CD4-positive, alpha-beta T cell treated with Interferon alpha-2 for 1 hour (primary cell): ENCODE results near the gene TACC2.
"Not testable (repeated sequence)": the region's sequence is repeated elsewhere in the genome, so short reads cannot be mapped to it uniquely, and the experiment has no call there.

ENCODE experiments used
- DNase-seq, 2 donors: peaks; one replicate each; pipeline ENCODE4 v3.0.0-alpha.2; 2020 to 2022

TACC2 gene, protein sequence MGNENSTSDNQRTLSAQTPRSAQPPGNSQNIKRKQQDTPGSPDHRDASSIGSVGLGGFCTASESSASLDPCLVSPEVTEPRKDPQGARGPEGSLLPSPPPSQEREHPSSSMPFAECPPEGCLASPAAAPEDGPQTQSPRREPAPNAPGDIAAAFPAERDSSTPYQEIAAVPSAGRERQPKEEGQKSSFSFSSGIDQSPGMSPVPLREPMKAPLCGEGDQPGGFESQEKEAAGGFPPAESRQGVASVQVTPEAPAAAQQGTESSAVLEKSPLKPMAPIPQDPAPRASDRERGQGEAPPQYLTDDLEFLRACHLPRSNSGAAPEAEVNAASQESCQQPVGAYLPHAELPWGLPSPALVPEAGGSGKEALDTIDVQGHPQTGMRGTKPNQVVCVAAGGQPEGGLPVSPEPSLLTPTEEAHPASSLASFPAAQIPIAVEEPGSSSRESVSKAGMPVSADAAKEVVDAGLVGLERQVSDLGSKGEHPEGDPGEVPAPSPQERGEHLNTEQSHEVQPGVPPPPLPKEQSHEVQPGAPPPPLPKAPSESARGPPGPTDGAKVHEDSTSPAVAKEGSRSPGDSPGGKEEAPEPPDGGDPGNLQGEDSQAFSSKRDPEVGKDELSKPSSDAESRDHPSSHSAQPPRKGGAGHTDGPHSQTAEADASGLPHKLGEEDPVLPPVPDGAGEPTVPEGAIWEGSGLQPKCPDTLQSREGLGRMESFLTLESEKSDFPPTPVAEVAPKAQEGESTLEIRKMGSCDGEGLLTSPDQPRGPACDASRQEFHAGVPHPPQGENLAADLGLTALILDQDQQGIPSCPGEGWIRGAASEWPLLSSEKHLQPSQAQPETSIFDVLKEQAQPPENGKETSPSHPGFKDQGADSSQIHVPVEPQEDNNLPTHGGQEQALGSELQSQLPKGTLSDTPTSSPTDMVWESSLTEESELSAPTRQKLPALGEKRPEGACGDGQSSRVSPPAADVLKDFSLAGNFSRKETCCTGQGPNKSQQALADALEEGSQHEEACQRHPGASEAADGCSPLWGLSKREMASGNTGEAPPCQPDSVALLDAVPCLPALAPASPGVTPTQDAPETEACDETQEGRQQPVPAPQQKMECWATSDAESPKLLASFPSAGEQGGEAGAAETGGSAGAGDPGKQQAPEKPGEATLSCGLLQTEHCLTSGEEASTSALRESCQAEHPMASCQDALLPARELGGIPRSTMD (N-terminal part only)

DNA sequence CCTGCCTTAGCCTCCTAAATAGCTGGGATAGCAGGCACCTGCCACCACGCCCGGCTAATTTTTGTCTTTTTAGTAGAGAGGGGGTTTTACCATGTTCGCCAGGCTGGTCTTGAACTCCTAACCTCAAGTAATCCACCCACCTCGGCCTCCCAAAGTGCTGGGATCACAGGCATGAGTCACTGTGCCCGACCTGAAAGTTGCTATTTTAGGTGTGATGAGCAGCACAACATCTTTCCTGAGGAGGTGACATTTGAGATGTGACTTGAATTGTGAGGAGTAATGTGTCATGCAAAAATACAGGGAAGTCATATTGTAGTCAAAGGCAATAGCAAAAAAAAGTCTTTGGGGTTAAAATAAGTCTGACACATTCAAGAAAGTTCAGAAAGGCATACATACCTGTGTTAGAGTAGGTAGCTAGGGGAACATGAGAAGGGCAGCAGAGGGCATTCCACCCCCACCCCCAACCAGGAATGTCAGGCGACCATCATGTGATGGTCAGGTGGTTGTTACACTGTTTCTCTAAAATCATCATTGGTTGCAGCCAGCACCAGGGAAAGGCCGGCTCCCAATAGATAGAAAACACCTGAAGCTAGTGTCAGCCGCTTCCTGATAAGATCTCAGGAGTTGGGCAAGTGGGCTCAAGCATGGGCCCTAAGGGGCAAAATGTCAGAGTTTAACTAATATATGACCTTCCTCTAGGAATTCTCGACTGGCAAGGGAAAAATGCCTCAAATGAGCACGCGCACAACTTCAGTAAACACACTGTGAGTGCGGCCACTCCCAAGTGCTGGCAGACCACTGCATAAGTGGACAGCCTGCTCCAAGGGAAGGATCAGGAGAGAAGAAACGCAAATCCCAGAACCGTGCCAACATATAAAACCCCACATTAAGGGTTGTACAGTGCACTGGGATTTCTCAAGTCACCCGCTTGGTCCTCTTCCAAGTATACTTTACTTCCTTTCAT, at the start of gene TACC2:
TSS of gene TACC2 (plus strand) at position 803 of the 964 bp plus-strand sequence. CDS start 32,819 bp downstream, outside the sequence.
- DNase-seq, result no peak

DNA sequence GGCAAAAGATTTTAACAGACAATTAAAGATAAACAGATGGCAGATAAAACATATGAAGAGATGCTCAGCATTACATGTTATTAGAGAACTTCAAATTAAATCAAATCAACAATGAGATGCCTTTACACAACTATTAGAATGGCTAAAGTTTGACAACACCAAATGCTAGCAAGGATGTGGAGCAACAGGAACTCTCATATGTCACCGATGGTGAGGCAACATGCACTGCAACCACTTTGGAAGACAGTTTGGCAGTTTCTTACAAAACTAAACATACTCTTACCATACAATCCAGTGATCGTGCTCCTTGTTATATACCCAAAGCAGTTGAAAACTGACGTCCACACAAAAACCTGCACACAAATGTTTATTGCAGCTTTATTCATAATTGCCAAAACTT, 47.4 kb upstream of the TACC2 start:
- DNase-seq, result no peak

DNA sequence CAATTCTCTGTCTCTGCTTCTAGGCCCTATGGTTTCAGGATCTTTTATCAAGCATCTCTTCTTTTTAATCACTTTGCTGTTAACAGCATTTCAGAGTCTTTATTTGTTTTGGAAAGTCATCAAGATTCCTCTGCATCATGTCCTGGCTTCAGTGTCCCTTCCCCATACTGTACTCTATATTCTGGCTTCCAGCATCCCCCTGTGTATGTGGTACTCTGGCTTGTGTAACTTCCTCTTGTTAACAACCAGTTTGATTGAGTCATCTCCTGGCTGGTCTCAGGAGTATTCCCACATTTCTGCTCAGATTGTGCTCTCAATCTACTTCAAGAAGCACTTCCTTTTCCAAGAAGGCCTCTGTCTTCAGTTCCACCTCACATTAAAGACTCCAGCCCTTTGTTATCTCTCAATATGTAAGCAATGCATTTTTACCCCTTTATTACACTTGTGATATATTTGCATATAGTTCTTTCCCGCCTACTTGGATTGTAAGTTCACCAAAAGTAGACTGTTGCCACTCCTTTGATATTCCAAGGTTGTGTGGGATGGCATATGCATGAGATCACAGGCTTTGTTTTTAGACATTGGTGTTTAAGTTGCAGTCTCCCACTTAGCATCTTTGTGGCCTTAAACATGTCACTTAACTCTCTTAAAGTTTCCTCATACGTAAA, 46.1 kb upstream of the TACC2 start:
- DNase-seq, result no peak

DNA sequence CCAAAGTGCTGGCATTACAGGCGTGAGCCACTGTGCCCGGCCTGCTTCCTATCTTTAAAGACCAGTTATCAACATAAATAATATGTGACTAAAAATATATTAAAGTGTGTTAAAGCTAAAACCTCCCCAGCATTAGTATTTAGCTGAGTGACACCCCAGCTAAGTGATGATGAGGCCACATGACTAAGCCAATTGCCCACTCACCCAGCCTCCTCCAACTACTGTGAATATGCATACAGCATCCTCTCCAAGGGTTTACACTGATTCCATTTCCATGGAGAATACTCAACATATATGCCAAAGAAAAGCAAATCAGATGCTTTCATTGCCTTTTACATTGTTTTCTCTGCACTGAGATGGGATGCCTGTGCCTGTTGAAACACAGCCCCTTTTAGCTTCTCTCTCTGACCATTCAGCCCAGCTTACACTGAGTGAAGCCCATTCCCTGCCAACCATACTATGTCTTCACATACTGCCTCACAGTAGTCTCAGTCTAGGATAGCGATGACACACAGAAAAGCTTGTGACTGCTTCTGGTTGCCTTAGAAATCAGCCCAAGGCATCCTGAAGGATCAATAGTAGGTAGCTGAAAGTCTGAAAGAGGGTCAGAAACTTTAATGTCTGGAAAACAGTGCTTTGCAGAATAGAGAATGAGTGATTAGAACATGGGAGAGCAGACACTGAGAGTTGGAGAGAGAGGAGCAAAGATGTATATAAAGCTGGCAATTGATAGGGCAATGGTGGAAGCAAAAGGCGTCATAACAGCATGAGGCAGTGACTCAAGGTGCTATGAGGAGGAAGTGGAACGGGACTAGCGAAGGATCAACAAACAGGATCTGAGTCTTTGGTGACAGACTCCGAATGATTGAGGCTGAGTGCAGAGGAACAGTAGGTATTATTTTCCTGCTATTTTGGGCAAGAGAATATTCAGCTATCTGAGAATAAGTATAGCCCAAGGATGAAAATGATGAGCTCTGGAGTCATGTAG, 41.3 kb upstream of the TACC2 start:
- no peak for DNase-seq

DNA sequence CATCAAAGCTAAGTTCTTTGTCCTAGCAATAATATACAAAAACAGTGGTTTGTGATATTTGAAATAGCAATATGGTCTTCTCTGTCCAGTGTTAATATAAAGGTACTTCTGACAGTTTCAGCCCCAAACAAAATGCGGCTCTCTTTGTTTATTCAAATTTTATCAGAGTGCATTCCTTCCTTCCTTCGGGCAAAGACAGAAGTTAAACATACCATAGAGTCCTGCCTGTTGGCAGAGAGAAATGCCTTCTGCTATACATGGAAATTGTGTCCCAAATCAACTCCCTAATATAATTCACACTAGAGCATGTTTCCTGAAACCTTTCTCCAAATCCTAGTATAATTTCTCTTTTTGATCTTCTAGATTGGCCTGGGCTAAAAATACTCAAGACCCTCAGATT, 39.9 kb upstream of the TACC2 start:
- no peak for DNase-seq

DNA sequence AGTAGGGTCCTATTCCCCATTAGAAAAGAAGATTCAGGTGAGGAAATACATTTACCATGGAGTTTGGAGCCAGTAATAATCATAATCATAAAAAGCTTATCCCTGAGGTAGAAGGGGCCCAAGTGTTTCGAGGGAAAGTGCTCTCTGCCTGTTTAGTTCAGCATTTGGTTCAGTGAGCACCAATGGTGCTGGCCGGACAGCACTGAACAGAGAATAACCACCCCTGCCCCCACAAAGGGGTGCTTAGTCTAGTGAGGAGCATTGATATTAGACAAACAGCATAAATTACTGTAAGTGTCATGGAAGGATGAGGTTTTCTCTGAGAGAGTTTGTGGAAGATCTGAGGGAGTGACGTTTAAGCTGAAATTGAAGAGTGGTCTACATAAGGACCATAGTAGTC, 39.5 kb upstream of the TACC2 start:
- DNase-seq, result no peak

DNA sequence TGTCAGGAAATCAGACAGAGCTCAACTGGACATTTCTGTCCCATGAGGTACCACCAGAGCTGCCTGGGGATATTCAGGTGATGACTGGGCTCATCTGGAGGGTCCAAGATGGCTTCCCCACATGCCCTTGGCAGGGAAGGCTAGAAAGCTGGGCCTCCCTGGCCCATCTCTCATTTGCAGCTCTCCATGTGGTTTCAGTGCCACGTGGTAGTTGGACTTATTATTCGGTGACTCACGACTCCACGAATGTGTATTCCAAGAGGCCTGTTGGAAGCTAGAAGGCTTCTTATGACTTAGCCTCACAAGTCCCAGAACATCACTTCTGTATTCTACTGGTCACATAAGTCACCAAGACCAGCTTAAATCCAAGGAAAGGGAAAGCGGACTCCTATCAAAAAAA, 36.7 kb upstream of the TACC2 start:
- DNase-seq, result no peak

DNA sequence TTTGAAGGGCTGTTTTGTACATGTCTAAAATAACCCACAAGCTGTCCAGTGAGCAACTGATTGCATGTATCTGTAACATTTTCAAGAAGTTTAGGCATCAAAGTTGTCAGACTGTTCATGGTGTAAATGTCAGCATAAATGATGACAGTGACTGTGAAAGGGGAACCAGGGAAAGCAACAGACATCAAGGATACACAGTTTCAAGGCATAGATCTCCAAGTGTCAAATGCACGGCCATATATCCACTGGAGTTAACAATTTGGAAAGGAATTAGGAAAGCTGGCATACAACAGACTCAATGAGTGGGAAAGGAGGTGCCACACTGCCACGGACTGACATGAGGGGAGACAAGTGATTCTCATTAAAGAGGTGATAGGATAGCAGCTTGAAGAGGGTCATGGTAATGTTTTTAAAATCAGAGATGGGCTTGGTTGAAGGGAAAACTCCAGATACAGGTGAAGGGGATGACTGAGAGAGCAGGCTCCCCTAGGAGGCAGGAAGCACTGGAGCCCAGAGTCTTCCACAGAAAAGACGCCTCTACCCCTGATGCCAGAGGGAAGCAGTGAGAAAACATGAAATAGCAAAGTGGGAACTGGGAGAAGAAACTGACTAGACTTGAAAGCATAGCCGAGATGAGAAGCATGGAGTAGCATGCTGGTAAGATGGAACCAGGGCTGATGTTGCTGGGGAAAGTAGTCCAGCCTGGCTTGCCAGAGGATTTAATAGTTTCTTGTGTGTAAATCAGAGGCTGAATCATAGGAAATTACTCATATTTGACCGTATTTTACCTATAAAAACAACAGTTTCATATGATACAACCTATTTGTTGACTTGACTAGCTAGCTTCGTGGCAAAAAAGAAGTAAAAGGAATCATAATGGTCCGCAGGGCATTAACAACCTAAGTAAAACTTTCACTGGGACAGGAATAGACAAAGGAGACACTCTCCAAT, 32.6 kb upstream of the TACC2 start:
- no peak for DNase-seq

DNA sequence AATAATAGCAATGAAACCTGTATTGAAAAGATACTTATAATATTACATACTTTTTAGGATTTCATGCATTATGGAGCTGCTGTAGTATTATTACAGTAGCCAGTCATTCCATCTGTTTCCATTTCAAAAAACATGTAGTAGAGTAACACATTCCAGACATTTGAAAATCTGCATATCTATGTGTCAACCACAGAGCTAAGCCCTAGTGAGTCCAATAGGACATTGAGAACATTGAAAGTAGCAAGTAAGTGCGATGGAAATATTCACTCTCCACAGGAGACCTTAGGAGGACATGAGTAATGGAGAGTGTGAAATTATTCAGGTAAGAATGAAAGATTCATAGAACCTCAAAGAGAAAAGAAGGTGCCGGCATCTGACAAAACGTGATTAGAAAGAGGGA, 29.3 kb upstream of the TACC2 start:
- no peak for DNase-seq

DNA sequence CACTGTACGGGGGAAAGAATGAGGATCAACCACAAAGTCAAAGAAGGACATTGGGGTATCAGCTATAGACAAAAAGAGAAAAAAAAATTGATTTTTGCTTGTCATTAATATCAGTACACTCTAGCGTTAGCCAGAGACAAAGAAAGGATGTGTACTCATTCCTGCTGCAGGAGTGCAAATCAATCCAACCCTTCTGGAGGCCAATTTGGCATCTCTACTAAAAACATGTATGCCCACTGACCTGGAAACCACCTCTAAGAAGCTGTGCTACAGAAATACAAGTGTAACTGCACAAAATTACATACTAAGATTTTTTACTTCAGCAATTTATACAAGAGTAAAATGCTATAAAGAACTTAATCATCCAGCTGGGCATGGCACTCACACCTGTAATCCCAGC, 27.5 kb upstream of the TACC2 start:
- DNase-seq, result no peak

DNA sequence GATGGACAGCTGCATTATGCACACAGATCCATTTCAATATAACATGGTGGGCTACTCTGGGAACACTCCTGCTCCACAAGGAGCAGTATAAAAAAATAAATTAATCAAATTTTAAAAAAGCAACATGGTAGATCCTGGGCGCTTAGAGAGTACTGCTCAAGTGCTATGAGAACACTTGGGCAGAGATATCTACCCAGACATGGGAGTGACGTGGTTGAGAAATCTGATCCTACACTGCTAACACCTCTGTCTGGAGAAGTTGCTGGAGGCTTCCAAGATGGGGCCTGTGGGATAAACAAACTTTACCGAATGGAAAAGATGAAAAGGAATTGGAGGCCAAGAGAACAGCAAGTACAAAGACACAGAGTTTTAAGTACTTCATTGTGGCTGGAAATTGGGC, 23.0 kb upstream of the TACC2 start:
- DNase-seq, result no peak

DNA sequence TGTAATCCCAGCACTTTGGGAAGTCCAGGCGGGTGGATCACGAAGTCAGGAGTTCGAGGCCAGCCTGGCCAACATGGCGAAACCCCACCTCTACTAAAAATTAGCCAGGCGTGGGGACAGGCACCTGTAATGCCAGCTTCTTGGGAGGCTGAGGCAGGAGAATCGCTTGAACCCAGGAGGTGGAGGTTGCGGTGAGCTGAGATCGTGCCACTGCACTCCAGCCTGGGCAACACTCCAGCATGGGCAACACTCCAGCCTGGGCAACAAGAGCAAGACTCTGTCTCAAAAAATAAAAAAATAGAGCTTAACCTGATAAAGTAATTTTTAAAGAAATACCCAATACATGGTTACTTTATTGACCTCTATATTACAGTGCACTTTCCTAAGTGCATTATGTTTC, 19.9 kb upstream of the TACC2 start:
- DNase-seq, result not testable (repeated sequence)

DNA sequence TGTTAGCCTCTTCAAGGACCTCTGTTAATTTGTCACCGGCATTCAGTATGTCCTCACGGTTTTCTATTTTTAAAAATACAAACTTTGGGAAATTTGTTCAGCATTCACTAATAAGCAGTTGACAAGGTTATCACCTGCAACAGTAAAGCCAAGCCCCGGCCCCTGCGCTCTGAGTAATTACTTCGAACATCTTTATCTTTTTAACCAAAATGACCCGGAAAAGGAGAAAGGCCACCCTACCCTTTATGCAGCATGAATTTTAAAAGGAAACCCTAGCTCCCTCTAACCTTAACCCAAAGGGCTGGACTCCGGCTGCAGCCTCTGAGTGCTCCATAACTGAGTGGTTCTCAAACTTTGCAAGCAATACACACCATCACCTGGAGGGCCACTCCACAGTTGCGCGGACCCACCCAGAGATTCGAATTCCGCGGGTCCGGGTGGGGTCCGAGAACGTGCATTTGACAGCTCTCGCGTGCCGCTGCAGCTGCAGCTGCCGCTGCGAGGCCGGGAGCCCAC, 14.9 kb upstream of the TACC2 start:
- DNase-seq, result no peak

DNA sequence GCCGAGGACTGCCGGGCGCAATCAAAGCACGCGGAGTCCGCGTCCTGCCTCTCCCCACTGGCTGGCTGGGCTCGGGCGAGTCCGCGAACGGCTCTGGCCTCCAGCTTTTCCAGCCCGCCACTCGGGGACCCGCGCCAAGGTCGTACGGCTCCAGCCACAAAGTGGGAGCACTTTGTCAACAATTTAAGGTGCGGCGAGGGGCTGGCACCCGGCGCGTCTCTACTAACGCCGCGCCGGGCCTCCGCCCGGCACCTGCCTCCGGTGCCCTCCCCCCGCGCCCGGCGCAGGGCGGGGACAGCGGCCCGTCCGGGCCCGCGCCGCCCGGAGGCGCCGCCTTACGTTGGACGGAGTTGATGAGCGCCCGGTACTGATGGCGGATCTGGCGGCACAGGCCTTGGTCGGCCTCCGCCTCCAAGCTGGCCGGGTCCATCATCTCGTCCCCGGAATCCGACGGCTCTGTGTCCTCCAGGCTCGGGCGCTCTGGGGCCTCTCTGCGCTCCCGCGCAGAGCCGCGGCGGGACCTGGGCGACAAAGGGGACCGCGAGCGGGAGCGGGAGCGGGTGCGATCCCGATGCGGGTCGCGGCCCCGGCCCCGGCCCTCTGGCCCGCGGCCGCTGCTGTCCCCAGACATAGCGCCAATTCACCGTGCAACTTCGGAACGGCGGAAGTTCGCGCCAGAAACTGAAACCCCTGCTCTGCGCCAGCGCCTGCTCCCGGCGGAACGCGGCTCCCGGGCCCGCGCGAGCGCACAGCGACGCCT, 14.2 kb upstream of the TACC2 start, which contains the start of gene NSMCE4A:
TSS of gene NSMCE4A (minus strand) at position 683 of the 760 bp plus-strand sequence. CDS start at position 631, 52 bp downstream.
- DNase-seq, result peak; percentile 63 to 78

DNA sequence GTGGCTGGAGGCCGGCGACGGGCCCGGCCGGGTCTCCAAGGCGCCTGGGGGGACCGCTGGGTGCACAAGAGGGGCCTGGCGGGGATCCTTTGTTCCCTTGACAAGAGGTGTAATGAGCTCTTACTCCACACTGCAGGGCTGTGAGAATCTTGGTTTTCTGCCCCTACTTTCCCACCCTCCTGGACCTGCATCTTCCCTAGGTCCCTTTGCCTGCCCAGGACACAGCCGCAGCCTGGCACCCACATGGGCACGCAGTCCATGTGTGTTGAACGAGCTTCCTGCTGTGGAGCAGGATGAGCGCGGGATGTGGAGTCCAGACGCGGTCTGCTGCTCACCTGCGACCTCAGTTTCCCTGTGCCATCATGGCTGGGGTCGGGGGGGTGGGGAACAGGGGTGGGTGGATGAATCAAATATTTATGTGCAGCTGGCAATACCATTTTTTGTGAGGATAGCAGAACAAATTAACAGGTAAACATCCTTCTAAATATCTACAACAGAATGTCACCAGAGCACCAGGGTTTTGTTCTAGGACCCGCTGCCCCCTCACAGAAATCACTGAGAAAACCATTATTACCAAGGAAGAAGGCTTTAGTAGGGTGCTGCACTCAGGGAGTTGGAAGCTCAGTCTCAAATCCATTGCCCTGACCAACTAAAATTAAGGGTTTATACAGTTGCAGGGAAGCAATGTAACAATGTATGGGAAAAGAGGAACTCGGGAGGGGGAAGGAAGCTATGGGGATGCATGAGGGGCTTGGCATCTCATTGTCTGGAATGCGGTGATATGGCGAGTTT, 13.5 kb upstream of the TACC2 start:
- DNase-seq, result no peak

DNA sequence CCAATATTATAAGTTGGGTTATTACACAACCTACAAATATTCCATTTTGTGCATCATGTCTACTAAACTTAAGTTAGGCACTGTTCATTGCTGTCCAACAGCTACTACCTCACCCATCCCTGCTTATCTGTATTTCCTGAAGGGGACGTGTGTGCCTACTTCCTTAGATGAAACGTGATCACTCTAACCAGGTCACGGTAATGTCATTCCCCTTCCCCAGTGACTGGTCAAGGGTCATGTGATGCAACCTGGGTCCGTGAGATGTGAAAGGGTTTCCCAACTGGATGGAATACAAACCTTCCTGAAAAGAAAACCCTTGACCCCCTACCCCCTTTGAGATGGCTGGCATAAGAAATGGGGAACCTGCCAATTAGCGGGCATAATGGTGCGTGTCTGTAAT, 12.4 kb upstream of the TACC2 start:
- DNase-seq, result no peak

DNA sequence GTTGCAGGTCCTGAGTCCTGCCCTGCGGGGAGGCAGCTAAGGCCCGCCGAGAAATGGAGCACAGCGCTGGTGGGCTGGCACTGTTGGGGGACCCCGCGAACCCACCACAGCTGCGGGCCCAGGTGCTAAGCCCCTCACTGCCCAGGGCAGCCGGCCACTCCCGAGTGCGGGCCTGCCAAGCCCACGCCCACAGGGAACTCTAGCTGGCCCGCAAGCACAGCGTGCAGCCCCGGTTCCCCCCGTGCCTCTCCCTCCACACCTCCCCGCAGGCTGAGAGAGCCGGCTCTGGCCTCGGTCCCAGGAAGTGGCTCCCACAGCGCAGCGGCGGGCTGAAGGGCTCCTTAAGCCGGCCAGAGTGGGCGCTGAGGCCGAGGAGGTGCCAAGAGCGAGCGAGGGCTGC, 10.5 kb upstream of the TACC2 start:
- DNase-seq, result no peak
